Esophagus squamous epithelium (tissue), 4 donors: ENCODE results near the gene FRA10AC1.

Experiments used
- POLR2A ChIP-seq, 4 donors: fragments of 450-650 bp; IDR thresholded peaks; one replicate each; pipeline ENCODE4 v1.6.1; 2017; ENCODE audit warnings: antibody characterized with exemption in 4 of 4, mild to moderate bottlenecking in 4 of 4, moderate library complexity in 3 of 4
- TF ChIP-seq, protein P1 (sequence below), 6 experiments: fragments of 450-650 bp in 4 of 6; fragments of 200-600 bp in 2 of 6; sonication (generic) in 2 of 6; IDR thresholded peaks; one replicate each; pipeline ENCODE4 v1.5.1; 2016 to 2019; ENCODE audit warnings: antibody characterized with exemption in 6 of 6, mild to moderate bottlenecking in 4 of 6, moderate library complexity in 4 of 6

DNA sequence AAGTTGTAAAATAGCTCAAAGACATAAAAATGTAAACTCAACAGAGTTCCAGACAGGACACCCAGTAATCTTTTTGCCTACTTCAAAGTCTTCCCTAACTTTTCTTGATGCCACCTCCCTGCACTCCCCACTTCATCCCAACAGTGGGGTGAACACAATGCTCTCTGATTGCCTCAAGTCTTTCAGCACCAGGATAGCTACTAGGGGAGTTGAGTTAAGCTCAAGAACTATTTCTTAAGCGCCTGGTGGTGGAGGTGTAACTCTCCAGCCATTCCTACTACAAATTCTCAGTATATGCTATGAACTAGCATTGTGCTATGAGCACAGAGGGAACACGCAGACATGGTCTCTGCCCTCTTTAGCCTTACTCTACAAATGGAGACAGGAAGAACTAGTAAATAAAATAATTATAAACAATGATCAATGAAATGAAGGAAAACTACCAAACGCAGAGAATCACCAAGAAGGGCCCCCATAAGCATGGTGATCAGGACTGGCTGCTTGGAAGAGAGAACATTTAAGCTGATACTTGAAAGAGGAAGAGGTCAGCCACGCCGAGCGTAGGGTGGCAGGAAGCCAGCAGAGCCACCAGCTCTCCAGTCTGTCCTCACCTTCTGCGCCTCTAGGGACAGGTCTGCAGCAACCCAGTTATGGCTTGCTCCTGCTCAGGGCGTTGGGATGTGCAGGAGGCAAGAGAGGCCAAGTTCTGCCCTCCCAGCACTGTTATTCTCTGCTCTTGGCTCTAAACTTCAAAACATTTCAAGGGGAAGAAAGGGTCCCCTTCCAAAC is 16.7 kb upstream of the FRA10AC1 start:
- TF ChIP-seq, protein P1, sequence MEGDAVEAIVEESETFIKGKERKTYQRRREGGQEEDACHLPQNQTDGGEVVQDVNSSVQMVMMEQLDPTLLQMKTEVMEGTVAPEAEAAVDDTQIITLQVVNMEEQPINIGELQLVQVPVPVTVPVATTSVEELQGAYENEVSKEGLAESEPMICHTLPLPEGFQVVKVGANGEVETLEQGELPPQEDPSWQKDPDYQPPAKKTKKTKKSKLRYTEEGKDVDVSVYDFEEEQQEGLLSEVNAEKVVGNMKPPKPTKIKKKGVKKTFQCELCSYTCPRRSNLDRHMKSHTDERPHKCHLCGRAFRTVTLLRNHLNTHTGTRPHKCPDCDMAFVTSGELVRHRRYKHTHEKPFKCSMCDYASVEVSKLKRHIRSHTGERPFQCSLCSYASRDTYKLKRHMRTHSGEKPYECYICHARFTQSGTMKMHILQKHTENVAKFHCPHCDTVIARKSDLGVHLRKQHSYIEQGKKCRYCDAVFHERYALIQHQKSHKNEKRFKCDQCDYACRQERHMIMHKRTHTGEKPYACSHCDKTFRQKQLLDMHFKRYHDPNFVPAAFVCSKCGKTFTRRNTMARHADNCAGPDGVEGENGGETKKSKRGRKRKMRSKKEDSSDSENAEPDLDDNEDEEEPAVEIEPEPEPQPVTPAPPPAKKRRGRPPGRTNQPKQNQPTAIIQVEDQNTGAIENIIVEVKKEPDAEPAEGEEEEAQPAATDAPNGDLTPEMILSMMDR (IDR thresholded peaks at IDR 0.05), result no peak
- TF ChIP-seq POLR2A (IDR thresholded peaks at IDR 0.05), result no peak
